PC-3 (cell line): Measurements from ENCODE around the gene SAMD14. TPM values are rescaled to one million over a fixed set of nuclear protein-coding genes. Genes with fewer than 3 reads are reported as not detected.

ENCODE experiments used
- ATAC-seq: fragments of 200-7000 bp; cut with Tn5 transposase; 2 replicates; pipeline ENCODE4 v1.9.1; 2020; ENCODE audit warnings: mild to moderate bottlenecking, moderate library complexity
- BruUV-seq: library from RNA; stranded (reverse); fragments of 400-500 nt; replicated peaks from 2 replicates; lab custom pipeline; 2021; lab: Mats Ljungman, UMichigan
- CTCF ChIA-PET: fragments of 300-600 bp; sonication (Branson Sonifier 250); formaldehyde crosslinking; loops from one replicate; lab custom pipeline; 2022; ENCODE audit warnings: antibody characterized with exemption; lab: Charles Lee
- POLR2A ChIA-PET: fragments of 300-600 bp; sonication (Branson Sonifier 250); formaldehyde crosslinking; loops from one replicate; lab custom pipeline; 2022; ENCODE audit warnings: antibody characterized with exemption; ENCODE audit not compliant: unreplicated experiment; lab: Charles Lee
- DNase-seq: peaks from one replicate; pipeline ENCODE4 v3.0.0-alpha.2; 2015
- H2AFZ ChIP-seq: fragments of 300-600 bp; sonication (generic); 2 replicates; pipeline ENCODE4 v1.6.0; 2016; ENCODE audit warnings: antibody characterized with exemption, low read length
- H3F3A ChIP-seq: fragments of 300-600 bp; sonication (generic); one replicate; pipeline ENCODE4 v1.6.0; 2017; ENCODE audit warnings: antibody characterized with exemption, low read length, control low read depth, mild to moderate bottlenecking; ENCODE audit not compliant: unreplicated experiment
- H3K27ac ChIP-seq: fragments of 300-600 bp; sonication (generic); 2 replicates; pipeline ENCODE4 v1.5.1; 2016; ENCODE audit warnings: mild to moderate bottlenecking, low read length
- H3K27me3 ChIP-seq: fragments of 300-600 bp; sonication (generic); 2 replicates; pipeline ENCODE4 v1.6.1; 2016; ENCODE audit warnings: low read length, mixed read lengths
- H3K36me3 ChIP-seq: fragments of 300-600 bp; sonication (generic); 2 replicates; pipeline ENCODE4 v1.6.1; 2016; ENCODE audit warnings: low read depth, mixed run types, low read length, mixed read lengths
- H3K4me1 ChIP-seq: fragments of 300-600 bp; sonication (generic); 2 replicates; pipeline ENCODE4 v1.5.1; 2016; ENCODE audit warnings: low read length; ENCODE audit not compliant: insufficient read depth
- H3K4me2 ChIP-seq: fragments of 300-600 bp; sonication (generic); 2 replicates; pipeline ENCODE4 v1.6.0; 2016; ENCODE audit warnings: low read length
- H3K4me3 ChIP-seq: fragments of 300-600 bp; sonication (generic); 2 replicates; pipeline ENCODE4 v1.5.1; 2016; ENCODE audit warnings: mild to moderate bottlenecking, low read length, mixed read lengths
- H3K79me2 ChIP-seq: fragments of 300-600 bp; sonication (generic); 2 replicates; pipeline ENCODE4 v1.6.1; 2017; ENCODE audit warnings: low read length, mixed read lengths
- H3K9ac ChIP-seq: fragments of 300-600 bp; sonication (generic); 2 replicates; pipeline ENCODE4 v1.6.0; 2016; ENCODE audit warnings: mild to moderate bottlenecking, low read length
- H3K9me2 ChIP-seq: fragments of 300-600 bp; sonication (generic); replicated peaks from 2 replicates; pipeline ENCODE4 v1.6.1; 2016; ENCODE audit warnings: mixed run types, low read length, mixed read lengths
- H3K9me3 ChIP-seq: fragments of 300-600 bp; sonication (generic); 2 replicates; pipeline ENCODE4 v1.6.1; 2016; ENCODE audit warnings: low read length, mixed read lengths
- H4K20me1 ChIP-seq: fragments of 300-600 bp; sonication (generic); 2 replicates; pipeline ENCODE4 v1.6.1; 2016; ENCODE audit warnings: low read length, mixed read lengths
- CTCF ChIP-seq: fragments of 300-600 bp; sonication (generic); conservative IDR thresholded peaks from 2 replicates; pipeline ENCODE4 v1.5.1; 2017; ENCODE audit warnings: antibody characterized with exemption, low read depth, mild to moderate bottlenecking, low read length
- EZH2 ChIP-seq: fragments of 300-600 bp; sonication (generic); IDR thresholded peaks from one replicate; pipeline ENCODE4 v1.6.1; 2017; ENCODE audit warnings: antibody characterized with exemption, mild to moderate bottlenecking, low read length; ENCODE audit not compliant: unreplicated experiment
- EZH2phosphoT487 ChIP-seq: fragments of 300-600 bp; sonication (generic); IDR thresholded peaks from 2 replicates; pipeline ENCODE4 v1.6.1; 2018; ENCODE audit warnings: mild to moderate bottlenecking, antibody characterized with exemption, low read length, borderline replicate concordance
- intact Hi-C: fragments of 100-400 bp; cut with micrococcal nuclease; formaldehyde crosslinking; loops from 2 replicates; pipeline ENCODE4 v1.9.0; 2023
- total RNA-seq: library from RNA; depleted of rRNA; stranded (reverse); fragments of >200 nt; gene quantifications from 2 replicates; pipeline ENCODE4 v1.2.3, GENCODE V29; 2014

SAMD14 gene
- total RNA-seq, 1 experiment from 2014 or later = 0.11 TPM

GRCh38 chr17:50166518-50167181 lies 36.7 kb upstream of the SAMD14 start:
- H3K4me3 ChIP-seq = no peak overlapping the region
- H3K36me3 ChIP-seq = no peaks in the 10 kb centered on the region
- CTCF ChIA-PET = no interaction called here
- peaks cover 32% of the 10 kb centered on the region for H3K4me1 ChIP-seq
- no peaks in the 10 kb centered on the region for H3K9me3 ChIP-seq
- H3K4me2 ChIP-seq = no peak overlapping the region
- H3K27me3 ChIP-seq = no peaks in the 10 kb centered on the region
- no peak overlapping the region for H3K27ac ChIP-seq
- no peaks in the 10 kb centered on the region for H3K9me2 ChIP-seq
- TF ChIP-seq EZH2phosphoT487 = no peak
- TF ChIP-seq CTCF = no peak
- no peak for TF ChIP-seq EZH2
- no peaks in the 10 kb centered on the region for H3F3A ChIP-seq
- DNase-seq (no peak), ATAC-seq (no peak)
- no peaks in the 10 kb centered on the region for H4K20me1 ChIP-seq
- H2AFZ ChIP-seq = no peak overlapping the region
- BruUV-seq = no TSS peak
- POLR2A ChIA-PET = no interaction called here
- no peaks in the 10 kb centered on the region for H3K79me2 ChIP-seq
- intact Hi-C loops = no loop called here
- no peak overlapping the region for H3K9ac ChIP-seq

GRCh38 chr17:50165867-50166517 lies 36.0 kb upstream of the SAMD14 start, which contains the start of gene SGCA:
SGCA (plus strand) TSS chr17:50166005; CDS start chr17:50166041, 36 bp downstream.
- Histone ChIP-seq H3K79me2 (no peaks in the 10 kb centered on the region), H3K27me3 (no peaks in the 10 kb centered on the region), H3K4me2 (no peak within 1 kb of the TSS), H3K9me3 (no peaks in the 10 kb centered on the region), H3K4me1 (peaks cover 28% of the 10 kb centered on the region), H3K36me3 (no peaks in the 10 kb centered on the region), H4K20me1 (no peaks in the 10 kb centered on the region), H3K4me3 (no peak within 1 kb of the TSS), H3K9ac (no peak within 1 kb of the TSS), H3K27ac (no peak within 1 kb of the TSS), H2AFZ (no peak within 1 kb of the TSS), H3F3A (no peaks in the 10 kb centered on the region), H3K9me2 (no peaks in the 10 kb centered on the region)
- no peak for DNase-seq
- ATAC-seq = no peak
- no TSS peak for BruUV-seq
- TF ChIP-seq EZH2phosphoT487 (no peak), CTCF (no peak), EZH2 (no peak)
- CTCF ChIA-PET = no interaction called here
- intact Hi-C loops = no loop called here
- POLR2A ChIA-PET = no interaction called here

GRCh38 chr17:50165466-50165865 lies 35.5 kb upstream of the SAMD14 start:
- H3K9me3 ChIP-seq = no peaks in the 10 kb centered on the region
- TF ChIP-seq EZH2phosphoT487 (no peak), EZH2 (no peak), CTCF (no peak)
- ChIA-PET POLR2A (no interaction called here), CTCF (interaction anchor here (0.7 kb wide), 1 partner anchor 46 kb away, joined by 3 read pairs; no protein-coding TSS in a partner anchor)
- intact Hi-C loops = no loop called here
- H3F3A ChIP-seq = no peaks in the 10 kb centered on the region
- no peaks in the 10 kb centered on the region for H3K9me2 ChIP-seq
- H3K27me3 ChIP-seq = no peaks in the 10 kb centered on the region
- H3K36me3 ChIP-seq = no peaks in the 10 kb centered on the region
- no peak overlapping the region for H3K4me2 ChIP-seq
- no peaks in the 10 kb centered on the region for H4K20me1 ChIP-seq
- no peak overlapping the region for H3K4me3 ChIP-seq
- no peak overlapping the region for H2AFZ ChIP-seq
- no peaks in the 10 kb centered on the region for H3K79me2 ChIP-seq
- H3K9ac ChIP-seq = no peak overlapping the region
- peaks cover 27% of the 10 kb centered on the region for H3K4me1 ChIP-seq
- no peak overlapping the region for H3K27ac ChIP-seq
- DNase-seq (no peak), ATAC-seq (no peak)
- no TSS peak for BruUV-seq
